Liver (tissue), 9 donors: ENCODE data around the gene ZNF780B. TPM values are rescaled to one million over a fixed set of nuclear protein-coding genes. Genes with fewer than 3 reads are reported as not detected.

Source experiments
- DNase-seq: peaks from one replicate; pipeline ENCODE4 v3.0.0-alpha.2; 2017; ENCODE audit warnings: low spot score
- H3K27ac ChIP-seq, 2 donors: one replicate each; pipeline ENCODE4 v1.7.0; 2013; ENCODE audit warnings: inconsistent platforms in 2 of 2, low read length in 2 of 2, control low read depth in 1 of 2, low read depth in 1 of 2, mild to moderate bottlenecking in 1 of 2
- H3K27me3 ChIP-seq, 4 donors: one replicate each; pipeline versions ENCODE4 v1.6.1 to v1.7.0; 2013; ENCODE audit warnings: low read length in 3 of 4, inconsistent platforms in 1 of 4, mild to moderate bottlenecking in 1 of 4, moderate library complexity in 1 of 4; ENCODE audit not compliant: control insufficient read depth in 4 of 4, insufficient read depth in 4 of 4
- H3K36me3 ChIP-seq, 4 donors: one replicate each; pipeline versions ENCODE4 v1.6.1 to v1.7.0; 2013; ENCODE audit warnings: low read length in 3 of 4, mild to moderate bottlenecking in 3 of 4, low read depth in 1 of 4, moderate library complexity in 1 of 4; ENCODE audit not compliant: control insufficient read depth in 4 of 4, insufficient read depth in 3 of 4
- H3K4me1 ChIP-seq, 4 donors: one replicate each; pipeline versions ENCODE4 v1.6.1 to v1.7.0; 2013; ENCODE audit warnings: low read length in 3 of 4, mild to moderate bottlenecking in 3 of 4, moderate library complexity in 1 of 4; ENCODE audit not compliant: control insufficient read depth in 4 of 4, insufficient read depth in 4 of 4
- H3K4me3 ChIP-seq, 3 donors: one replicate each; pipeline versions ENCODE4 v1.6.1 to v1.7.0; 2013; ENCODE audit warnings: low read length in 3 of 3, control low read depth in 1 of 3, low read depth in 1 of 3, mild to moderate bottlenecking in 1 of 3
- H3K9ac ChIP-seq, 2 donors: one replicate each; pipeline ENCODE4 v1.7.0; 2013; ENCODE audit warnings: low read length in 2 of 2, mild to moderate bottlenecking in 2 of 2, moderate library complexity in 2 of 2, control low read depth in 1 of 2, low read depth in 1 of 2
- H3K9me3 ChIP-seq, 4 donors: one replicate each; pipeline versions ENCODE4 v1.6.1 to v1.7.0; 2013; ENCODE audit warnings: low read length in 3 of 4; ENCODE audit not compliant: control insufficient read depth in 4 of 4
- ATF3 ChIP-seq: IDR thresholded peaks from 2 replicates; pipeline ENCODE4 v1.6.1; 2016; ENCODE audit warnings: antibody characterized with exemption
- EGR1 ChIP-seq, 2 donors: IDR thresholded peaks; 2 replicates each; pipeline ENCODE4 v1.6.1; 2016 to 2018; ENCODE audit warnings: antibody characterized with exemption in 2 of 2, low read depth in 2 of 2
- FOXA1 ChIP-seq: IDR thresholded peaks from 2 replicates; pipeline ENCODE4 v1.6.1; 2016; ENCODE audit warnings: antibody characterized with exemption
- FOXA2 ChIP-seq: IDR thresholded peaks from 2 replicates; pipeline ENCODE4 v1.6.1; 2016; ENCODE audit warnings: antibody characterized with exemption
- GABPA ChIP-seq, 2 donors: IDR thresholded peaks in 1 of 2; conservative IDR thresholded peaks in 1 of 2; 2 replicates each; pipeline ENCODE4 v1.6.1; 2016; ENCODE audit warnings: antibody characterized with exemption in 2 of 2, mild to moderate bottlenecking in 1 of 2, moderate library complexity in 1 of 2
- HNF4A ChIP-seq, 2 donors: conservative IDR thresholded peaks; 2 replicates each; pipeline ENCODE4 v1.6.1; 2016; ENCODE audit warnings: antibody characterized with exemption in 2 of 2, mild to moderate bottlenecking in 2 of 2
- HNF4G ChIP-seq: IDR thresholded peaks from 2 replicates; pipeline ENCODE4 v1.6.1; 2016; ENCODE audit warnings: antibody characterized with exemption
- JUND ChIP-seq, 2 donors: IDR thresholded peaks; 2 replicates each; pipeline ENCODE4 v1.6.1; 2016; ENCODE audit warnings: antibody characterized with exemption in 2 of 2
- NR2F2 ChIP-seq: IDR thresholded peaks from 2 replicates; pipeline ENCODE4 v1.6.1; 2016; ENCODE audit warnings: antibody characterized with exemption
- RAD21 ChIP-seq, 2 donors: IDR thresholded peaks; 2 replicates each; pipeline ENCODE4 v1.6.1; 2016; ENCODE audit warnings: antibody characterized with exemption in 2 of 2, mild to moderate bottlenecking in 2 of 2
- REST ChIP-seq: IDR thresholded peaks from 2 replicates; pipeline ENCODE4 v1.6.1; 2016; ENCODE audit warnings: antibody characterized with exemption, mild to moderate bottlenecking
- RXRA ChIP-seq, 2 donors: IDR thresholded peaks; 2 replicates each; pipeline ENCODE4 v1.6.1; 2017 to 2018; ENCODE audit warnings: antibody characterized with exemption in 2 of 2, mild to moderate bottlenecking in 1 of 2
- SP1 ChIP-seq: IDR thresholded peaks from 2 replicates; pipeline ENCODE4 v1.6.1; 2018; ENCODE audit warnings: antibody characterized with exemption, mild to moderate bottlenecking
- TAF1 ChIP-seq: conservative IDR thresholded peaks from 2 replicates; pipeline ENCODE4 v1.6.1; 2016; ENCODE audit warnings: antibody characterized with exemption, mild to moderate bottlenecking
- YY1 ChIP-seq: IDR thresholded peaks from 2 replicates; pipeline ENCODE4 v1.6.1; 2016; ENCODE audit warnings: antibody characterized with exemption, mild to moderate bottlenecking
- ZBTB33 ChIP-seq: IDR thresholded peaks from 2 replicates; pipeline ENCODE4 v1.6.1; 2016; ENCODE audit warnings: antibody characterized with exemption
- WGBS: extraction: QIAGEN DNeasy Blood & Tissue Kit; methylation state at CpG from one replicate; pipeline ENCODE4 v1.1.7; 2013; 5-methylcytosine and 5-hydroxymethylcytosine counted together
- polyA plus RNA-seq, 2 donors: library from polyadenylated mRNA; stranded (reverse) in 1 of 2; unstranded in 1 of 2; fragments of 200-250 nt in 1 of 2; fragments of >200 nt in 1 of 2; fragmentation: Nextera tagmentation in 1 of 2; extraction: Ambion mirVana in 1 of 2; gene quantifications; one replicate each; pipeline versions ENCODE4 v1.2.1 to v1.2.3, GENCODE V29; 2013 to 2015
- total RNA-seq, 2 donors: library from RNA; depleted of rRNA; stranded (reverse); fragments of >200 nt; gene quantifications; one replicate each; pipeline ENCODE4 v1.2.3, GENCODE V29; 2014
- TF ChIP-seq, protein P1 (sequence below): fragments of 150-350 bp; IDR thresholded peaks from 2 replicates; pipeline ENCODE4 v1.5.1; 2017; ENCODE audit warnings: improper control_type of control experiment, low read depth, low read length; ENCODE audit not compliant: missing input control
- TF ChIP-seq, protein P2 (sequence below): IDR thresholded peaks from 2 replicates; pipeline ENCODE4 v1.6.1; 2016; ENCODE audit warnings: antibody characterized with exemption
- donor health status: healthy.
- donor health status: healthy.
- donor health status: healthy.
- donor health status: healthy.
- donor health status: healthy.

Gene ZNF780B
- total and polyA plus RNA-seq, 4 donors: 1.4 to 18.0 (median 5.8) TPM

DNA sequence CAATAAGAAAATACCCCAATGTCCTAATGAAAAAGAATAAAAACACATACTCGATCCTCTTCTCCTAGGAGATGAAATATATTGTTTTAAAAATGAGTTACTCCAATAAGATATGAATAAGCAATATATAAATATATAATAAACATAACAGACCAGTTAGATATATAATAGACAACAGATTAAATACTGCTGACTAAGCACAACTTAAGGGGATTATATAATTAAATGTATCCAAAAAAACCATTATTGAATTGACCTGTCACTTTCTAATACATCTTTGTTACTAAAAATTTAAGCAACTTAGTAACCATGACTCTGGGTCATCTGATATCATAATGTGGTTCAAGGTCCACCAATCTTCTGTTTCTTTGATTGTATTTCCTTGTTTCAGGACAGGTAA, 14.0 kb upstream of the ZNF780B start:
- no peaks in the 10 kb centered on the region for H3K27me3 ChIP-seq
- H3K36me3 ChIP-seq: peaks cover 2 to 19% (median 16%) of the 10 kb centered on the region in 4 donors
- peaks cover 12 to 28% (median 24%) of the 10 kb centered on the region in 4 donors for H3K9me3 ChIP-seq
- TF ChIP-seq HNF4A (conservative IDR thresholded peaks at IDR 0.05): no peak
- no peak for TF ChIP-seq ZBTB33
- no peak for TF ChIP-seq RAD21 (IDR thresholded peaks at IDR 0.05)
- no peak for TF ChIP-seq EGR1 (IDR thresholded peaks at IDR 0.05; ENCODE audit: low read depth in 2 of 2)
- TF ChIP-seq ATF3: no peak
- no peak for TF ChIP-seq HNF4G
- TF ChIP-seq, protein P1, sequence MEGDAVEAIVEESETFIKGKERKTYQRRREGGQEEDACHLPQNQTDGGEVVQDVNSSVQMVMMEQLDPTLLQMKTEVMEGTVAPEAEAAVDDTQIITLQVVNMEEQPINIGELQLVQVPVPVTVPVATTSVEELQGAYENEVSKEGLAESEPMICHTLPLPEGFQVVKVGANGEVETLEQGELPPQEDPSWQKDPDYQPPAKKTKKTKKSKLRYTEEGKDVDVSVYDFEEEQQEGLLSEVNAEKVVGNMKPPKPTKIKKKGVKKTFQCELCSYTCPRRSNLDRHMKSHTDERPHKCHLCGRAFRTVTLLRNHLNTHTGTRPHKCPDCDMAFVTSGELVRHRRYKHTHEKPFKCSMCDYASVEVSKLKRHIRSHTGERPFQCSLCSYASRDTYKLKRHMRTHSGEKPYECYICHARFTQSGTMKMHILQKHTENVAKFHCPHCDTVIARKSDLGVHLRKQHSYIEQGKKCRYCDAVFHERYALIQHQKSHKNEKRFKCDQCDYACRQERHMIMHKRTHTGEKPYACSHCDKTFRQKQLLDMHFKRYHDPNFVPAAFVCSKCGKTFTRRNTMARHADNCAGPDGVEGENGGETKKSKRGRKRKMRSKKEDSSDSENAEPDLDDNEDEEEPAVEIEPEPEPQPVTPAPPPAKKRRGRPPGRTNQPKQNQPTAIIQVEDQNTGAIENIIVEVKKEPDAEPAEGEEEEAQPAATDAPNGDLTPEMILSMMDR: no peak
- no peak for TF ChIP-seq GABPA (IDR thresholded peaks at IDR 0.05 in 1 of 2, conservative IDR thresholded peaks at IDR 0.05 in 1 of 2)
- no peak for TF ChIP-seq FOXA1
- no peak for TF ChIP-seq JUND (IDR thresholded peaks at IDR 0.05)
- no peak for TF ChIP-seq FOXA2
- no peak for TF ChIP-seq TAF1
- no peak for TF ChIP-seq NR2F2
- no peak for TF ChIP-seq RXRA (IDR thresholded peaks at IDR 0.05)
- TF ChIP-seq, protein P2, sequence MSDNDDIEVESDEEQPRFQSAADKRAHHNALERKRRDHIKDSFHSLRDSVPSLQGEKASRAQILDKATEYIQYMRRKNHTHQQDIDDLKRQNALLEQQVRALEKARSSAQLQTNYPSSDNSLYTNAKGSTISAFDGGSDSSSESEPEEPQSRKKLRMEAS: no peak
- no peak for TF ChIP-seq YY1
- TF ChIP-seq REST: no peak
- TF ChIP-seq SP1: no peak
- H3K4me3 ChIP-seq: no peak overlapping the region
- WGBS: 91% methylated on average over 1 of the region's 1 CpG
- no peak for DNase-seq
- H3K27ac ChIP-seq: no peak overlapping the region
- no peaks in the 10 kb centered on the region for H3K4me1 ChIP-seq
- no peak overlapping the region for H3K9ac ChIP-seq
